IPS-18a (cell line): Measurements from ENCODE around the gene NUDT2.

Source experiments
- H3K27ac ChIP-seq: one replicate; pipeline ENCODE4 v1.5.1; 2013; ENCODE audit warnings: low read length
- H3K27me3 ChIP-seq: one replicate; pipeline ENCODE4 v1.6.1; 2013; ENCODE audit warnings: mild to moderate bottlenecking, low read length; ENCODE audit not compliant: control insufficient read depth, insufficient read depth
- H3K36me3 ChIP-seq: one replicate; pipeline ENCODE4 v1.6.1; 2013; ENCODE audit warnings: low read depth, low read length; ENCODE audit not compliant: control insufficient read depth
- H3K4me1 ChIP-seq: one replicate; pipeline ENCODE4 v1.6.1; 2013; ENCODE audit warnings: low read depth, low read length; ENCODE audit not compliant: control insufficient read depth
- H3K4me3 ChIP-seq: one replicate; pipeline ENCODE4 v1.5.1; 2013; ENCODE audit warnings: low read length
- H3K9ac ChIP-seq: one replicate; pipeline ENCODE4 v1.6.1; 2013; ENCODE audit warnings: mild to moderate bottlenecking, low read length, moderate library complexity
- H3K9me3 ChIP-seq: one replicate; pipeline ENCODE4 v1.6.1; 2013; ENCODE audit warnings: low read depth, low read length; ENCODE audit not compliant: control insufficient read depth

Gene NUDT2

DNA sequence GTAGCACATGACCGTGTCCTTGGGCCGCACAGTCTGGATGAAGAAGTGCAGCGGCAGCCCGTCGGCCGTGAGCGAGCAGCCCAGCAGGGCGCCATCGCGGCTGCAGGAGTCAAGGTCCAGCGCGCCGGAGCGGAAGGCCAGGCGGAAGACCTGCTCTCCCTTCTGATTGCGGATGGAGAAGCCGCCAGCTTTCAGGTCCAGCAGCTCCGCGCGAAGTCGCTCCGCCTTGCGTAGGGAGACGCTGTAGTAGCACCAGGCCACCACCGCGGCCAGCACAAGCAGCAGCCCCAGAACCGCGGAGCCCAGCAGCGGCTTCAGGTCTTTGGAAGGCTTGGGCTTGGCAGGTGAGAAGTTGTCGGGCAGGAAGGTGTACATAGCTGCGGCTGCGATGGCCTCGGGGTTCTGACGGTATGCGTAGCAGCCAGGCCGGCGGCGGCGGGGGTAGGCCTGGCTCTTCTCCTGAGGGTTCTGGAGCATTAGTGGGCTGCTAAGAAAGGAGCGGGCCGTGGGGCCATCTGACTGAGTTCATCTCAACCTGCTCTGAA is 43.2 kb downstream of the NUDT2 start:
- Histone ChIP-seq H3K36me3 (peaks cover 3% of the 10 kb centered on the region), H3K4me3 (no peak overlapping the region), H3K9me3 (no peaks in the 10 kb centered on the region), H3K27ac (no peak overlapping the region), H3K9ac (no peak overlapping the region), H3K4me1 (peaks cover 14% of the 10 kb centered on the region), H3K27me3 (peaks cover 10% of the 10 kb centered on the region)

GRCh38 chr9:34373749-34374148 is 44.4 kb downstream of the NUDT2 start:
- no peak overlapping the region for H3K9ac ChIP-seq
- peaks cover 14% of the 10 kb centered on the region for H3K4me1 ChIP-seq
- no peak overlapping the region for H3K27ac ChIP-seq
- no peaks in the 10 kb centered on the region for H3K9me3 ChIP-seq
- no peak overlapping the region for H3K4me3 ChIP-seq
- H3K36me3 ChIP-seq, result peaks cover 3% of the 10 kb centered on the region
- H3K27me3 ChIP-seq, result peaks cover 19% of the 10 kb centered on the region

DNA sequence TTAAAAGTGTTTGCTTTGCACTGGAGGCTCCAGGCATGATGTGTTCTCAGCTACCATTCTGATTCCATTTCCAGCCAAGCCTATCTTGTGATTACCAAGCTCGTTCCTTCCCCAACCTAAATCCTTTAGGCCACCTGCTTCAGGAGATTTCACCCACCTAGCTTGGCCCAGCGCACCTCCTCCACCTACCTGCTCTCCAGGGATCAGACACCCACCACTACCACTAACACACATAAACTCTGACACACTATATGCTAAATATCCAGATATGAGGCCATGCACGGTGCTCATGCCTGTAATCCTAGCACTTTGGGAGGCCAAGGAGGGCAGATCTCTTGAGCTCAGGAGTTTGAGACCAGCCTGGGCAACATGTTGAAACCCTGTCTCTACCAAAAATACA is 45.0 kb downstream of the NUDT2 start:
- Histone ChIP-seq H3K4me3 (no peak overlapping the region), H3K27ac (no peak overlapping the region), H3K36me3 (peaks cover 3% of the 10 kb centered on the region), H3K4me1 (peaks cover 14% of the 10 kb centered on the region), H3K27me3 (peaks cover 24% of the 10 kb centered on the region), H3K9me3 (no peaks in the 10 kb centered on the region), H3K9ac (no peak overlapping the region)

DNA sequence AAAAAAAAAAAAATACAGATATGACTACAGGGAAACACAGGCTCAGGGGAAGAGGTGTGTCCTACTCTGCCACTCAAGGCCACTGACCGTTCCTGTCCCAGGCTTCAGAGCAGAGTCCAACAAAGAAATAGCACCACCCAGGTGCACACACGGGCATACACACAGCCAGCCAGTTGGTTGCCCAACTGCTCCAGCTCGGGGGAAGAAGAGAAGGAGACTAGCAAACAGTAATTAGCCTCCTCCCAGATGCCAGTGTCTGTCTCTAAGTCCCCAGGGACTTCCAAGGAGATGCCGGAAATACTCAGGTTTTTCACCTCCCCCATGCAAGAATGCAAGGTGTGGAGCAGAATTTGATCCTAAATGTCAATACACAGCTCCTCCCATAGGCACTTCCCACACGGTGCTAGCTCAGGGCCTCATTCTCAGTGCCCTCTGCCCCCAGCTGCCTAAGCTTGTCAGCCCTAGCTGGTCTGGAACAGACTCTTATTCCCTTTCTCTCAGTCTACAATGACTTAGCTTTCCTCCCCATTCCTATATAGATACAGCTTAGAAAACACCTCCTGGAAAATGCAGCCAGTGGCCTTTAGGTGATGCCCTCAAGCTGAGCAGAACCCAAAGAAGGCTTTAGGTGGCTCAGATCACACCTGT is 45.7 kb downstream of the NUDT2 start:
- Histone ChIP-seq H3K27me3 (peaks cover 31% of the 10 kb centered on the region), H3K27ac (no peak overlapping the region), H3K9me3 (no peaks in the 10 kb centered on the region), H3K9ac (no peak overlapping the region), H3K4me1 (peaks cover 14% of the 10 kb centered on the region), H3K36me3 (peaks cover 3% of the 10 kb centered on the region), H3K4me3 (no peak overlapping the region)

- H3K9ac ChIP-seq, result peak overlapping the region; percentile 10
- no peak overlapping the region for H3K27ac ChIP-seq
- peak overlapping the region; percentile 69 for H3K4me3 ChIP-seq
- no peaks in the 10 kb centered on the region for H3K36me3 ChIP-seq
- H3K9me3 ChIP-seq, result no peaks in the 10 kb centered on the region
- peaks cover 19% of the 10 kb centered on the region for H3K4me1 ChIP-seq
- peaks cover 40% of the 10 kb centered on the region for H3K27me3 ChIP-seq
These were observed 46.7 kb downstream of the NUDT2 start for GRCh38 chr9:34375901-34376595.

DNA sequence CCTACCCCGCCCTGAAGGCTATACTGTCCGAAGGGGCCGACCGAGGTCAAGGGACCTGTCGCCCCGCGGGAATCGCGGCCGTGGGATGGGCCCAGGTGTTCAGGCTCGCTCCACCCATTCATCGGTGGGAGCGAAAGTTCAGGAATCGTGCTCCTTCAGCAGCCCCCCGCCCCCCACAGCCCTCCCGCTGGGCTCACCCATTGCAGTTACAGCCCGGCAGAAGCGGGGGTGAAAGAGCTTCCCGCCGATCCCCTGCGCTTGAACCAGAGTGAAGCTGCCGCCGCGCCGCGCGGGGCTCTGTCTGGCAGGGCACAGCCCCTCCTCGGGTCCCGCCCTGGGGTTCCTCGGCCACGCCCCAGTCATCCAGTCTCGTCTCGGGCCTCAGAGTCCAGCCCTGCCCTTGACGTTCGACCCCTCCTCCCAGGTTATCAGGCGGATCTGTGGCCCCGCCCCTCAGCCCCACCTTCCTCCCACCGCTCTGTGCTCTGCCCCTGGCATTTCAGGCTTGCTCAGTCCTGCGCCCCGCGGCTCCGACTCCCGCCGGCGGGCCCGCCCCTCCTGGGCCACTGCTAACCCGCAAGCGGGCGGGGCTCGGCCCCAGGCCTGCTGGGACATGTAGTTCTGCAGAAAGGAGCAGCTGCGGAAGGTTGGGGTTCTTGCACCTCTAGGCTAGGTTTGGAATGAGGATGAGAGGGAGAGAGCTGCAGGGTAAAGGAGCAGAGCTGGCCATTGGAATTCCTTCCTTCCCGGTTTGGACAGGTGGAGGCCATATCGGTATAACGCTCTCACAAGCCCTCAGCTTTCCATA is 47.4 kb downstream of the NUDT2 start, which contains the start of gene MYORG:
TSS of gene MYORG (minus strand) at position 303 of the 808 bp plus-strand sequence. CDS start 3,955 bp downstream, outside the sequence.
- H3K9me3 ChIP-seq, result no peaks in the 10 kb centered on the region
- no peaks in the 10 kb centered on the region for H3K36me3 ChIP-seq
- H3K27ac ChIP-seq, result no peak within 1 kb of the TSS
- peaks cover 47% of the 10 kb centered on the region for H3K27me3 ChIP-seq
- peaks cover 19% of the 10 kb centered on the region for H3K4me1 ChIP-seq
- peak within 1 kb of the TSS; percentile 10 for H3K9ac ChIP-seq
- peak within 1 kb of the TSS; percentile 69 for H3K4me3 ChIP-seq

DNA sequence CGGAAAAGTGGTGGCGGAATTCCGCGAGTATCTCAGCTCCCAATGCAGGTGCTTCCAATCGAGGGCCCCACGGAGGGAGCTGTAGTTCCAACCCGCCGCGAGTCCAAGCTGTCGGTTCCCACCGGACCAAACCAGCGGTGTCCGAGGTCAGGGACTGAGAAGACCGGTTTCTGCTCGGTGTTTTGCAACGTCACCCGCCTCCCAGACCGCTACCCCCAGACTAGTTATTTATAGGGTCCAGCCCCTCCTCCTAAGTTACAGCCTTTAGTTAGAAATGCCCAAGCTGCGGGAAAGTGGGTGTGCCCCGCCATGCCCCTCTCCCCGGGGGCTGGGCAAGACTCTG is 48.0 kb downstream of the NUDT2 start:
- Histone ChIP-seq H3K36me3 (no peaks in the 10 kb centered on the region), H3K9me3 (no peaks in the 10 kb centered on the region), H3K9ac (no peak overlapping the region), H3K27ac (no peak overlapping the region), H3K4me1 (peaks cover 19% of the 10 kb centered on the region), H3K27me3 (peaks cover 53% of the 10 kb centered on the region), H3K4me3 (peak overlapping the region; percentile 69)

GRCh38 chr9:34378376-34379060 is 49.1 kb downstream of the NUDT2 start:
- H3K9me3 ChIP-seq, result no peaks in the 10 kb centered on the region
- H3K27ac ChIP-seq, result no peak overlapping the region
- no peak overlapping the region for H3K4me3 ChIP-seq
- H3K4me1 ChIP-seq, result peaks cover 19% of the 10 kb centered on the region
- peaks cover 54% of the 10 kb centered on the region for H3K27me3 ChIP-seq
- H3K9ac ChIP-seq, result no peak overlapping the region
- no peaks in the 10 kb centered on the region for H3K36me3 ChIP-seq

GRCh38 chr9:34379334-34380033 is 50.1 kb downstream of the NUDT2 start:
- Histone ChIP-seq H3K36me3 (no peaks in the 10 kb centered on the region), H3K4me3 (peak overlapping the region; percentile 64), H3K4me1 (peaks cover 19% of the 10 kb centered on the region), H3K27me3 (peaks cover 54% of the 10 kb centered on the region), H3K9me3 (no peaks in the 10 kb centered on the region), H3K9ac (no peak overlapping the region), H3K27ac (no peak overlapping the region)

DNA sequence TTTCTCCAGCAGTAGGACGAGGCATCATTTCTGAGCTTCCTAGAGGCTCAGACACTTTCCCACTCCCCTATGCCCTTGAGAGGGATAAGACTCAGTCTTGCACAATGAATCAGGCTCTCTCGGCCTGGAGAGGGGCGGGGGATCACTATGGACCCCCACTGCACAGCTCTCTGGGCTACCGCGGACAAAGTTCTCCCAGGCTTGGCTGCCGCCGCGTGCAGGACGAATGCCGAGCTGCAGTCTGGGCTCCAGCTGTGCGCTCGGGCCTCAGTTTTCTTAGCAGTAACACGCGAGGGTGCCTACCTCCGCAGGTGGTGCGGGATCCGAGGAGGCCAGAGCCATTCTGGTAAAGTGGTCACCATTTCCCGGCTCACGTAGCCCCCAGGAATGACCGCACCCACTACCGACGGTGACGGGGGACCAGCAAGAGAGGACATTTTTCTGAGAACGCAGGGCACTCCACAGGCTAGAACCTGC is 50.7 kb downstream of the NUDT2 start:
- H3K4me3 ChIP-seq, result peak overlapping the region; percentile 64

More for the DNA sequence above, 50.7 kb downstream of the NUDT2 start:
- Histone ChIP-seq H3K4me1 (peaks cover 16% of the 10 kb centered on the region), H3K36me3 (no peaks in the 10 kb centered on the region), H3K9ac (no peak overlapping the region), H3K27me3 (peaks cover 54% of the 10 kb centered on the region), H3K9me3 (no peaks in the 10 kb centered on the region), H3K27ac (no peak overlapping the region)
